K562 (cell line): ENCODE data around the gene CYP2A6. TPM values are rescaled to one million over a fixed set of nuclear protein-coding genes. Genes with fewer than 3 reads are reported as not detected.
A peak's percentile ranks its signal among the peaks of the same experiment; 100 is the strongest.

ENCODE experiments used
- CTBP1 ChIP-seq: fragments of 450-650 bp; IDR thresholded peaks from 2 replicates; pipeline ENCODE4 v1.6.1; 2016; ENCODE audit warnings: borderline replicate concordance
- HMG20A ChIP-seq: fragments of 450-650 bp; formaldehyde crosslinking; conservative IDR thresholded peaks from 2 replicates; pipeline ENCODE4 v1.4.0; 2020; ENCODE audit warnings: mild to moderate bottlenecking, mixed read lengths
- MXI1 ChIP-seq: IDR thresholded peaks from 2 replicates; pipeline ENCODE4 v1.6.1; 2011; ENCODE audit warnings: low read depth, mild to moderate bottlenecking, improper control_type of control experiment, low read length
- NONO ChIP-seq, 2 experiments: fragments of 200-400 bp in 1 of 2; fragments of 450-650 bp in 1 of 2; formaldehyde crosslinking in 1 of 2; IDR thresholded peaks; 2 replicates each; pipeline ENCODE4 v1.6.1; 2017; ENCODE audit warnings: low read depth in 2 of 2, mild to moderate bottlenecking in 2 of 2, moderate library complexity in 2 of 2, low read length in 1 of 2
- NR2C2 ChIP-seq, 2 experiments: fragments of 200-800 bp in 1 of 2; sonication (Bioruptor generic) in 1 of 2; sonication (generic) in 1 of 2; formaldehyde crosslinking in 1 of 2; IDR thresholded peaks; 2 replicates each; pipeline versions ENCODE4 v1.6.1 to v1.8.0; 2016 to 2022; ENCODE audit warnings: mild to moderate bottlenecking in 1 of 2, missing compliant biosample characterization in 1 of 2, missing genetic modification characterization in 1 of 2, missing genetic modification reagents in 1 of 2
- PHF20 ChIP-seq: fragments of 450-650 bp; IDR thresholded peaks from 2 replicates; pipeline ENCODE4 v1.6.1; 2018; ENCODE audit not compliant: partially characterized antibody
- RNF2 ChIP-seq: sonication (generic); IDR thresholded peaks from 2 replicates; pipeline ENCODE4 v1.6.1; 2016
- SMAD2 ChIP-seq: fragments of 150-350 bp; IDR thresholded peaks from 2 replicates; pipeline ENCODE4 v1.6.1; 2014; ENCODE audit warnings: low read depth, mild to moderate bottlenecking, low read length
- TEAD1 ChIP-seq, 2 experiments: fragments of 450-650 bp in 1 of 2; sonication (generic) in 1 of 2; formaldehyde crosslinking; IDR thresholded peaks; 2 replicates each; pipeline versions ENCODE4 v1.4.0 to v1.8.0; 2020 to 2022; ENCODE audit warnings: mild to moderate bottlenecking in 2 of 2, missing genetic modification reagents in 1 of 2
- ZC3H8 ChIP-seq: fragments of 450-650 bp; IDR thresholded peaks from 2 replicates; pipeline ENCODE4 v1.6.1; 2017
- ZNF253 ChIP-seq: fragments of 250-450 bp; sonication (Bioruptor Pico); conservative IDR thresholded peaks from 2 replicates; pipeline ENCODE4 v1.6.1; 2021; ENCODE audit warnings: mild to moderate bottlenecking
- ZNF785 ChIP-seq: fragments of 250-450 bp; sonication (Bioruptor Pico); IDR thresholded peaks from 2 replicates; pipeline ENCODE4 v1.4.0; 2020; ENCODE audit warnings: mild to moderate bottlenecking
- polyA plus RNA-seq, 8 experiments: library from polyadenylated mRNA; depleted of rRNA in 4 of 8; stranded (reverse) in 5 of 8; unstranded in 3 of 8; fragments of >200 nt; fragmentation: Nextera tagmentation in 2 of 8; fragmentation: Illumina TruSeq in 1 of 8; extraction: Ambion mirVana in 2 of 8; extraction: Trizol in 1 of 8; gene quantifications; 2 replicates each; pipeline versions ENCODE4 v1.2.1 to v1.2.3, GENCODE V29; 2011 to 2014; ENCODE audit warnings: inconsistent platforms in 1 of 8, missing spikeins in 1 of 8
- total RNA-seq, 7 experiments: library from RNA; depleted of rRNA in 6 of 7; stranded (reverse); fragments of >200 nt in 6 of 7; fragmentation: Illumina TruSeq in 2 of 7; extraction: Trizol in 2 of 7; gene quantifications; 2 replicates each; pipeline versions ENCODE4 v1.2.1 to v1.2.3, GENCODE V29; 2011 to 2021; ENCODE audit warnings: low replicate concordance in 1 of 7
- TF ChIP-seq, protein P1 (sequence below), 2 experiments: fragments of 450-650 bp in 1 of 2; IDR thresholded peaks; 2 replicates each; pipeline ENCODE4 v1.6.1; 2011 to 2017; ENCODE audit warnings: low read depth in 2 of 2, antibody characterized with exemption in 1 of 2, borderline replicate concordance in 1 of 2, low read length in 1 of 2, mild to moderate bottlenecking in 1 of 2, mixed read lengths in 1 of 2; ENCODE audit not compliant: control insufficient read depth in 1 of 2
- TF ChIP-seq, protein P2 (sequence below): fragments of 250-450 bp; sonication (Bioruptor Pico); IDR thresholded peaks from 2 replicates; pipeline ENCODE4 v1.8.0; 2021; ENCODE audit warnings: moderate library complexity, mild to moderate bottlenecking, inconsistent platforms
- TF ChIP-seq, protein P3 (sequence below): sonication (generic); formaldehyde crosslinking; IDR thresholded peaks from 2 replicates; pipeline ENCODE4 v1.8.1; 2023; ENCODE audit warnings: mild to moderate bottlenecking, missing genetic modification reagents
- TF ChIP-seq, protein P4 (sequence below): sonication (generic); formaldehyde crosslinking; IDR thresholded peaks from 2 replicates; pipeline ENCODE4 v1.8.0; 2022; ENCODE audit warnings: mild to moderate bottlenecking, missing genetic modification reagents, borderline replicate concordance
- TF ChIP-seq, protein P5 (sequence below): fragments of 250-450 bp; sonication (Bioruptor Pico); IDR thresholded peaks from 2 replicates; pipeline ENCODE4 v1.9.0; 2021; ENCODE audit warnings: mild to moderate bottlenecking, inconsistent platforms

Gene CYP2A6
- total and polyA plus RNA-seq, 9 of the 15 experiments (the other 6 are each of a cell fraction or from before 2014, with no cell fraction given): 0.31 TPM; not detected in 8

DNA sequence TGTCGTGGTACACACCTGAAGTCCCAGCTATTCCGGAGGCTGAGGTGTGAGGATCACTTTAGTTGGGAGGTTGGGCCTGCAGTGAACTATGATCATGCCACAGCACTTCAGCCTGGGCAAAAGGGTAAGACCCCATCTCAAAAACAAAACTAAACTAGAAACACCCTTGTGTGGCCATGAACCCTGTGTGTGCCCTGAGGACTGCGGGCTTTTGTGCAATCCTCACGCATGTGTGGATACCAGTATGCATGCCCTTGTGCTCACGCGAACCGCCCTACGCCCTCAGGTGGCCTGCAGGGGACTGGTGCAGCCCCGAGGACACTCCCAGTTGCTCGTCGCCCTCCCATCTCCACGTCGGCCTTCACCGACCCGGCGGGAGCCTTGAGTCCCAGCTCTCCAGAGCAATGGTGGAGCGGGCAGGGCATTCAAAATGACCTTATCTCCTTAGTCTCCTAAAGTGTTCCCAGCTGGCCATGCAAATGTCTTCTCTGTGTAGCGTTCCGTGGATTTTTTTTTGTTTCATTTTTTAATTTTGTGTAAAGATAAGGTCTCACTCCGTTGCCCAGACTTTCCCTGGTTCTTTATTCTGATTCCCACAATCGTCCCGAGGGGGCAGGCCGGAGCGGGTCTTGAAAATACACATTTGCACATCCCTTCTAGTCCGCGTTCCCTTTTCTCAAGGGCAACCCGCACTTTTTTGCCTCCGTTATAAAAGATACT, 52.1 kb downstream of the CYP2A6 start (continued):
- TF ChIP-seq, protein P1, sequence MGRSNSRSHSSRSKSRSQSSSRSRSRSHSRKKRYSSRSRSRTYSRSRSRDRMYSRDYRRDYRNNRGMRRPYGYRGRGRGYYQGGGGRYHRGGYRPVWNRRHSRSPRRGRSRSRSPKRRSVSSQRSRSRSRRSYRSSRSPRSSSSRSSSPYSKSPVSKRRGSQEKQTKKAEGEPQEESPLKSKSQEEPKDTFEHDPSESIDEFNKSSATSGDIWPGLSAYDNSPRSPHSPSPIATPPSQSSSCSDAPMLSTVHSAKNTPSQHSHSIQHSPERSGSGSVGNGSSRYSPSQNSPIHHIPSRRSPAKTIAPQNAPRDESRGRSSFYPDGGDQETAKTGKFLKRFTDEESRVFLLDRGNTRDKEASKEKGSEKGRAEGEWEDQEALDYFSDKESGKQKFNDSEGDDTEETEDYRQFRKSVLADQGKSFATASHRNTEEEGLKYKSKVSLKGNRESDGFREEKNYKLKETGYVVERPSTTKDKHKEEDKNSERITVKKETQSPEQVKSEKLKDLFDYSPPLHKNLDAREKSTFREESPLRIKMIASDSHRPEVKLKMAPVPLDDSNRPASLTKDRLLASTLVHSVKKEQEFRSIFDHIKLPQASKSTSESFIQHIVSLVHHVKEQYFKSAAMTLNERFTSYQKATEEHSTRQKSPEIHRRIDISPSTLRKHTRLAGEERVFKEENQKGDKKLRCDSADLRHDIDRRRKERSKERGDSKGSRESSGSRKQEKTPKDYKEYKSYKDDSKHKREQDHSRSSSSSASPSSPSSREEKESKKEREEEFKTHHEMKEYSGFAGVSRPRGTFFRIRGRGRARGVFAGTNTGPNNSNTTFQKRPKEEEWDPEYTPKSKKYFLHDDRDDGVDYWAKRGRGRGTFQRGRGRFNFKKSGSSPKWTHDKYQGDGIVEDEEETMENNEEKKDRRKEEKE (IDR thresholded peaks at IDR 0.05; ENCODE audit: borderline replicate concordance in 1 of 2, control insufficient read depth in 1 of 2, low read depth in 2 of 2, low read length in 1 of 2): no peak
- TF ChIP-seq RNF2 (no peak), PHF20 (peak; percentile 30), TEAD1 (CRISPR knock-in tag; IDR thresholded peaks at IDR 0.05) (no peak), SMAD2 (no peak), ZC3H8 (peak; percentile 83; the same call in 1 of the 2 replicates), MXI1 (no peak), CTBP1 (no peak), HMG20A (CRISPR knock-in tag) (no peak), NR2C2 (CRISPR knock-in tag; IDR thresholded peaks at IDR 0.05) (no peak), NR2C2 (tag; IDR thresholded peaks at IDR 0.05) (peak; percentile 49; the same call in 1 of the 2 replicates), ZNF253 (CRISPR knock-in tag) (no peak), ZNF785 (CRISPR knock-in tag) (no peak), NONO (IDR thresholded peaks at IDR 0.05; ENCODE audit: low read depth in 2 of 2, low read length in 1 of 2) (no peak)
- TF ChIP-seq, protein P2, sequence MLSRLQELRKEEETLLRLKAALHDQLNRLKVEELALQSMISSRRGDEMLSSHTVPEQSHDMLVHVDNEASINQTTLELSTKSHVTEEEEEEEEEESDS (CRISPR knock-in tag): no peak
- TF ChIP-seq, protein P3, sequence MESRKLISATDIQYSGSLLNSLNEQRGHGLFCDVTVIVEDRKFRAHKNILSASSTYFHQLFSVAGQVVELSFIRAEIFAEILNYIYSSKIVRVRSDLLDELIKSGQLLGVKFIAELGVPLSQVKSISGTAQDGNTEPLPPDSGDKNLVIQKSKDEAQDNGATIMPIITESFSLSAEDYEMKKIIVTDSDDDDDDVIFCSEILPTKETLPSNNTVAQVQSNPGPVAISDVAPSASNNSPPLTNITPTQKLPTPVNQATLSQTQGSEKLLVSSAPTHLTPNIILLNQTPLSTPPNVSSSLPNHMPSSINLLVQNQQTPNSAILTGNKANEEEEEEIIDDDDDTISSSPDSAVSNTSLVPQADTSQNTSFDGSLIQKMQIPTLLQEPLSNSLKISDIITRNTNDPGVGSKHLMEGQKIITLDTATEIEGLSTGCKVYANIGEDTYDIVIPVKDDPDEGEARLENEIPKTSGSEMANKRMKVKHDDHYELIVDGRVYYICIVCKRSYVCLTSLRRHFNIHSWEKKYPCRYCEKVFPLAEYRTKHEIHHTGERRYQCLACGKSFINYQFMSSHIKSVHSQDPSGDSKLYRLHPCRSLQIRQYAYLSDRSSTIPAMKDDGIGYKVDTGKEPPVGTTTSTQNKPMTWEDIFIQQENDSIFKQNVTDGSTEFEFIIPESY (CRISPR knock-in tag): peak; percentile 25; the same call in 1 of the 2 replicates
- TF ChIP-seq, protein P4, sequence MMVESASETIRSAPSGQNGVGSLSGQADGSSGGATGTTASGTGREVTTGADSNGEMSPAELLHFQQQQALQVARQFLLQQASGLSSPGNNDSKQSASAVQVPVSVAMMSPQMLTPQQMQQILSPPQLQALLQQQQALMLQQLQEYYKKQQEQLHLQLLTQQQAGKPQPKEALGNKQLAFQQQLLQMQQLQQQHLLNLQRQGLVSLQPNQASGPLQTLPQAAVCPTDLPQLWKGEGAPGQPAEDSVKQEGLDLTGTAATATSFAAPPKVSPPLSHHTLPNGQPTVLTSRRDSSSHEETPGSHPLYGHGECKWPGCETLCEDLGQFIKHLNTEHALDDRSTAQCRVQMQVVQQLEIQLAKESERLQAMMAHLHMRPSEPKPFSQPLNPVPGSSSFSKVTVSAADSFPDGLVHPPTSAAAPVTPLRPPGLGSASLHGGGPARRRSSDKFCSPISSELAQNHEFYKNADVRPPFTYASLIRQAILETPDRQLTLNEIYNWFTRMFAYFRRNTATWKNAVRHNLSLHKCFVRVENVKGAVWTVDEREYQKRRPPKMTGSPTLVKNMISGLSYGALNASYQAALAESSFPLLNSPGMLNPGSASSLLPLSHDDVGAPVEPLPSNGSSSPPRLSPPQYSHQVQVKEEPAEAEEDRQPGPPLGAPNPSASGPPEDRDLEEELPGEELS: no peak
- TF ChIP-seq, protein P5, sequence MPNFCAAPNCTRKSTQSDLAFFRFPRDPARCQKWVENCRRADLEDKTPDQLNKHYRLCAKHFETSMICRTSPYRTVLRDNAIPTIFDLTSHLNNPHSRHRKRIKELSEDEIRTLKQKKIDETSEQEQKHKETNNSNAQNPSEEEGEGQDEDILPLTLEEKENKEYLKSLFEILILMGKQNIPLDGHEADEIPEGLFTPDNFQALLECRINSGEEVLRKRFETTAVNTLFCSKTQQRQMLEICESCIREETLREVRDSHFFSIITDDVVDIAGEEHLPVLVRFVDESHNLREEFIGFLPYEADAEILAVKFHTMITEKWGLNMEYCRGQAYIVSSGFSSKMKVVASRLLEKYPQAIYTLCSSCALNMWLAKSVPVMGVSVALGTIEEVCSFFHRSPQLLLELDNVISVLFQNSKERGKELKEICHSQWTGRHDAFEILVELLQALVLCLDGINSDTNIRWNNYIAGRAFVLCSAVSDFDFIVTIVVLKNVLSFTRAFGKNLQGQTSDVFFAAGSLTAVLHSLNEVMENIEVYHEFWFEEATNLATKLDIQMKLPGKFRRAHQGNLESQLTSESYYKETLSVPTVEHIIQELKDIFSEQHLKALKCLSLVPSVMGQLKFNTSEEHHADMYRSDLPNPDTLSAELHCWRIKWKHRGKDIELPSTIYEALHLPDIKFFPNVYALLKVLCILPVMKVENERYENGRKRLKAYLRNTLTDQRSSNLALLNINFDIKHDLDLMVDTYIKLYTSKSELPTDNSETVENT (CRISPR knock-in tag): no peak
